A549 (cell line): ENCODE measurements around the gene CPT1B. TPM values are rescaled to one million over a fixed set of nuclear protein-coding genes. Genes with fewer than 3 reads are reported as not detected.
A peak's percentile ranks its signal among the peaks of the same experiment; 100 is the strongest.

ENCODE experiments used
- ATAC-seq, 2 experiments: fragments of 200-7000 bp in 1 of 2; fragments of >200 bp in 1 of 2; cut with Nextera tagmentation in 1 of 2; cut with Tn5 transposase in 1 of 2; 3 replicates each; pipeline versions ENCODE4 v1.8.0 to v1.9.1; 2018 to 2020; ENCODE audit warnings: mild to moderate bottlenecking in 1 of 2, moderate library complexity in 1 of 2
- CTCF ChIA-PET: fragments of 300-600 bp; sonication (Branson Sonifier 250); formaldehyde crosslinking; extraction: SDS; loops from one replicate; lab custom pipeline; 2021; ENCODE audit warnings: antibody characterized with exemption, inconsistent platforms; lab: Yijun Ruan, JAX
- POLR2A ChIA-PET: fragments of 350-600 bp; formaldehyde crosslinking; extraction: SDS; loops from one replicate; lab custom pipeline; 2021; ENCODE audit warnings: antibody characterized with exemption, inconsistent platforms; lab: Yijun Ruan, JAX
- DNase-seq, 2 experiments: peaks; one replicate each; pipeline versions ENCODE4 v3.0.0 to v3.0.0-alpha.2; 2011 to 2016; ENCODE audit warnings: low read depth in 1 of 2, low spot score in 1 of 2
- FAIRE-seq: peaks from 2 replicates; lab custom pipeline; 2011; peaks lifted over from hg19 to GRCh38; lab: Jason Lieb, UNC
- H3K27ac ChIP-seq, 2 experiments: fragments of >200 bp; sonication (Bioruptor Twin); formaldehyde crosslinking; 3 replicates each; pipeline ENCODE4 v1.5.1; 2016 to 2017
- H3K4me1 ChIP-seq: fragments of >200 bp; sonication (Bioruptor Twin); formaldehyde crosslinking; 3 replicates; pipeline ENCODE4 v1.6.1; 2016
- H3K4me2 ChIP-seq: fragments of >200 bp; sonication (Bioruptor Twin); formaldehyde crosslinking; 3 replicates; pipeline ENCODE4 v1.6.1; 2016
- H3K4me3 ChIP-seq: fragments of >200 bp; sonication (Bioruptor Twin); formaldehyde crosslinking; 3 replicates; pipeline ENCODE4 v1.5.1; 2016
- H3K9me3 ChIP-seq: fragments of >200 bp; sonication (Bioruptor Twin); formaldehyde crosslinking; 3 replicates; pipeline ENCODE4 v1.6.1; 2016
- ATOH8 ChIP-seq: fragments of 250-450 bp; sonication (Bioruptor Pico); IDR thresholded peaks from 2 replicates; pipeline ENCODE4 v1.5.0; 2020; ENCODE audit warnings: low read depth, mild to moderate bottlenecking, moderate library complexity
- BHLHE40 ChIP-seq: IDR thresholded peaks from 2 replicates; pipeline ENCODE4 v1.6.1; 2012; ENCODE audit warnings: low read depth, low read length, inconsistent platforms
- CBX8 ChIP-seq: fragments of 200-600 bp; sonication (generic); IDR thresholded peaks from 2 replicates; pipeline ENCODE4 v1.6.1; 2016
- CEBPB ChIP-seq, 2 experiments: fragments of >200 bp in 1 of 2; sonication (Bioruptor Twin) in 1 of 2; formaldehyde crosslinking in 1 of 2; IDR thresholded peaks; 2 replicates each; pipeline ENCODE4 v1.6.1; 2012 to 2016
- EHMT2 ChIP-seq: fragments of 200-600 bp; sonication (generic); IDR thresholded peaks from 2 replicates; pipeline ENCODE4 v1.6.1; 2016; ENCODE audit warnings: antibody characterized with exemption, low read depth, mild to moderate bottlenecking, moderate library complexity
- FOSB ChIP-seq: fragments of 250-450 bp; sonication (Bioruptor Pico); IDR thresholded peaks from 2 replicates; pipeline ENCODE4 v1.5.0; 2020; ENCODE audit warnings: mild to moderate bottlenecking, moderate library complexity
- FOXS1 ChIP-seq: fragments of 250-450 bp; sonication (Bioruptor Pico); IDR thresholded peaks from 2 replicates; pipeline ENCODE4 v1.5.0; 2020; ENCODE audit warnings: mild to moderate bottlenecking, moderate library complexity
- HES2 ChIP-seq: fragments of >200 bp; sonication (Bioruptor Twin); formaldehyde crosslinking; IDR thresholded peaks from 2 replicates; pipeline ENCODE4 v1.6.1; 2016
- HOXB13 ChIP-seq: fragments of 250-450 bp; sonication (Bioruptor Pico); IDR thresholded peaks from 2 replicates; pipeline ENCODE4 v1.5.0; 2020; ENCODE audit warnings: low read depth, mild to moderate bottlenecking, moderate library complexity
- HOXB5 ChIP-seq: fragments of 250-450 bp; sonication (Bioruptor Pico); IDR thresholded peaks from 2 replicates; pipeline ENCODE4 v1.5.0; 2020; ENCODE audit warnings: mild to moderate bottlenecking, moderate library complexity
- JUNB ChIP-seq: fragments of >200 bp; sonication (Bioruptor Twin); formaldehyde crosslinking; IDR thresholded peaks from 2 replicates; pipeline ENCODE4 v1.6.1; 2016
- KDM5A ChIP-seq: fragments of 200-600 bp; sonication (generic); IDR thresholded peaks from 2 replicates; pipeline ENCODE4 v1.6.1; 2016; ENCODE audit warnings: antibody characterized with exemption, mild to moderate bottlenecking
- NFE2L2 ChIP-seq: fragments of 150-350 bp; conservative IDR thresholded peaks from 2 replicates; pipeline ENCODE4 v1.6.1; 2014; ENCODE audit warnings: low read length
- NR3C1 ChIP-seq: fragments of >200 bp; sonication (Bioruptor Twin); formaldehyde crosslinking; IDR thresholded peaks from 3 replicates; pipeline ENCODE4 v1.6.1; 2017
- POLR2A ChIP-seq: IDR thresholded peaks from 2 replicates; pipeline ENCODE4 v1.6.1; 2012; ENCODE audit warnings: mild to moderate bottlenecking, low read length
- POLR2AphosphoS2 ChIP-seq: conservative IDR thresholded peaks from 2 replicates; pipeline ENCODE4 v1.6.1; 2012; ENCODE audit warnings: low read length, improper control_type of control experiment, inconsistent platforms
- RAD21 ChIP-seq, 2 experiments: fragments of >200 bp in 1 of 2; sonication (Bioruptor Twin) in 1 of 2; formaldehyde crosslinking in 1 of 2; IDR thresholded peaks in 1 of 2; conservative IDR thresholded peaks in 1 of 2; 2 replicates in 1 of 2; 3 replicates in 1 of 2; pipeline ENCODE4 v1.6.1; 2012 to 2018; ENCODE audit warnings: inconsistent platforms in 1 of 2
- RARB ChIP-seq: fragments of 250-450 bp; sonication (Bioruptor Pico); IDR thresholded peaks from 2 replicates; pipeline ENCODE4 v1.8.0; 2021; ENCODE audit warnings: mild to moderate bottlenecking, moderate library complexity
- REST ChIP-seq: fragments of 200-600 bp; sonication (generic); IDR thresholded peaks from 2 replicates; pipeline ENCODE4 v1.6.1; 2016; ENCODE audit warnings: antibody characterized with exemption, mild to moderate bottlenecking, moderate library complexity
- RFX5 ChIP-seq: fragments of 450-650 bp; IDR thresholded peaks from 2 replicates; pipeline ENCODE4 v1.7.1; 2014; ENCODE audit warnings: antibody characterized with exemption, mild to moderate bottlenecking, moderate library complexity
- ZC3H11A ChIP-seq: fragments of 450-650 bp; IDR thresholded peaks from 2 replicates; pipeline ENCODE4 v1.6.1; 2014; ENCODE audit warnings: antibody characterized with exemption, mild to moderate bottlenecking
- ZNF302 ChIP-seq: fragments of 250-450 bp; sonication (Bioruptor Pico); IDR thresholded peaks from 2 replicates; pipeline ENCODE4 v1.9.0; 2021; ENCODE audit warnings: inconsistent platforms, mild to moderate bottlenecking, moderate library complexity
- ZSCAN20 ChIP-seq: fragments of 250-450 bp; sonication (Bioruptor Pico); IDR thresholded peaks from 2 replicates; pipeline ENCODE4 v1.8.0; 2022; ENCODE audit warnings: mild to moderate bottlenecking, moderate library complexity
- WGBS: methylation state at CpG from one replicate; pipeline ENCODE4 v1.1.6; 2017; ENCODE audit errors: missing lambda C conversion rate; 5-methylcytosine and 5-hydroxymethylcytosine counted together
- polyA plus RNA-seq, 4 experiments: library from polyadenylated mRNA; depleted of rRNA in 3 of 4; stranded (reverse); fragments of >200 nt; fragmentation: RNase III in 1 of 4; extraction: RNeasy Plus Mini Kit Qiagen cat#74134 plus additional on column Dnase treatment in 1 of 4; gene quantifications; 2 replicates in 3 of 4; 3 replicates in 1 of 4; pipeline ENCODE4 v1.2.3, GENCODE V29; 2011 to 2017
- TF ChIP-seq, protein P1 (sequence below): IDR thresholded peaks from 2 replicates; pipeline ENCODE4 v1.6.1; 2012

CPT1B gene
- polyA plus RNA-seq, 2 of the 4 experiments (the other 2 are of a cell fraction), result 12.1 to 26.5 TPM

- H3K27ac ChIP-seq, result peak overlapping the region in 1 of 2 experiments; percentile 79; a peak in 4 of 6 replicates
- 60% methylated on average over 7 of the region's 52 CpGs for WGBS
- H3K4me2 ChIP-seq, result peak overlapping the region; percentile 97
- no peak for FAIRE-seq
- TF ChIP-seq JUNB, result no peak
- no peak for TF ChIP-seq BHLHE40
- TF ChIP-seq ATOH8, result no peak
- TF ChIP-seq RAD21 (conservative IDR thresholded peaks at IDR 0.05 in 1 of 2, IDR thresholded peaks at IDR 0.05 in 1 of 2), result no peak
- TF ChIP-seq RARB, result no peak
- TF ChIP-seq CEBPB (IDR thresholded peaks at IDR 0.05), result no peak
- TF ChIP-seq ZNF302 (CRISPR knock-in tag), result no peak
- TF ChIP-seq KDM5A, result no peak
- no peak for TF ChIP-seq REST
- TF ChIP-seq HOXB5 (CRISPR knock-in tag), result no peak
- no peak for TF ChIP-seq NR3C1
- TF ChIP-seq, all 56 proteins: peak for 0
- ATAC-seq (peak in 1 of 2 experiments; percentile 3; a peak in 1 of 6 replicates), DNase-seq (no peak)
- POLR2A ChIA-PET, result no interaction called here
- CTCF ChIA-PET, result interaction anchor here (0.5 to 1.3 kb wide), 2 partner anchors 75 to 235 kb away, joined by 4 read pairs; partner anchors contain the start of gene SCO2
- H3K4me1 ChIP-seq, result peaks cover 4% of the 10 kb centered on the region; the same call in 1 of the 3 replicates
- peak overlapping the region; percentile 56 for H3K4me3 ChIP-seq
- H3K9me3 ChIP-seq, result no peaks in the 10 kb centered on the region
Observed at GRCh38 chr22:50600967-50601668, 22.9 kb upstream of the CPT1B start.

DNA sequence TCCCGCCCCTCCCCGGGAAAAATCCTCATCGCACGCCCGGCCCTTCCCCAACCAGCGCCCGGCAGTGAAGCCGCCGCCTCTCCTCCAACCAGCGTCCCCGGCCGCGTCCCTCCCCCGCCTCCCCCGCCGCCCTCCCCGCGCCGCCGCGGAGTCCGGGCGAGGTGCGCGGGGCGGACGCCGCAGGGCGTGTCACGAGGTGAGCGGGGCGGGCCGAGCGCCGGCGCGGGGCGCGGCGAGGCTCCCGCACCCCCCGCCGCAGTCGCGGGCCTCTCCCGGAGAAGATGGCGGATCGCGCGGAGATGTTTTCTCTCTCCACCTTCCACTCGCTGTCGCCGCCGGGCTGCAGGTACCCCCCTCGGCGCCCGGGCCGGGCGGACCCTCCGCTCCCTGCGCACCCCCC is 22.3 kb upstream of the CPT1B start, which contains the start of gene MAPK8IP2:
Gene MAPK8IP2, plus strand, starts transcription at position 256 of the 400 bp plus-strand sequence. Its CDS starts 26 bp downstream, at position 282.
- CTCF ChIA-PET, result no interaction called here
- FAIRE-seq, result no peak

More for the DNA sequence above, 22.3 kb upstream of the CPT1B start, which contains the start of gene MAPK8IP2:
- Histone ChIP-seq H3K4me1 (peaks cover 4% of the 10 kb centered on the region; the same call in 1 of the 3 replicates), H3K9me3 (no peaks in the 10 kb centered on the region), H3K27ac (peak within 1 kb of the TSS in 1 of 2 experiments; percentile 79; a peak in 4 of 6 replicates), H3K4me3 (peak within 1 kb of the TSS; percentile 56), H3K4me2 (peak within 1 kb of the TSS; percentile 97)
- no peak for TF ChIP-seq POLR2A
- TF ChIP-seq, protein P1, sequence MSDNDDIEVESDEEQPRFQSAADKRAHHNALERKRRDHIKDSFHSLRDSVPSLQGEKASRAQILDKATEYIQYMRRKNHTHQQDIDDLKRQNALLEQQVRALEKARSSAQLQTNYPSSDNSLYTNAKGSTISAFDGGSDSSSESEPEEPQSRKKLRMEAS, result no peak
- TF ChIP-seq EHMT2, result no peak
- no peak for TF ChIP-seq HOXB13 (CRISPR knock-in tag)
- no peak for TF ChIP-seq ZC3H11A
- TF ChIP-seq HES2, result no peak
- no peak for TF ChIP-seq FOSB (CRISPR knock-in tag)
- TF ChIP-seq FOXS1, result no peak
- TF ChIP-seq CBX8, result no peak
- TF ChIP-seq ZSCAN20, result no peak
- TF ChIP-seq RFX5, result no peak
- TF ChIP-seq POLR2AphosphoS2, result no peak
- no peak for TF ChIP-seq NFE2L2
- WGBS, result no CpG with 5 or more reads among the region's 61 CpGs
- ATAC-seq, result peak; percentile 22 to 44; a peak in 2 of 6 replicates
- POLR2A ChIA-PET, result interaction anchor here (0.7 kb wide), 1 partner anchor 16 kb away, joined by 4 read pairs; no protein-coding TSS in a partner anchor
- DNase-seq, result no peak
